Tracheal epithelial cell (primary cell): ENCODE results near the gene GPR149. TPM values are rescaled to one million over a fixed set of nuclear protein-coding genes. Genes with fewer than 3 reads are reported as not detected.

Experiments used
- total RNA-seq: library from RNA; depleted of rRNA; stranded (reverse); fragments of >200 nt; gene quantifications from 2 replicates; pipeline ENCODE4 v1.2.1, GENCODE V29; 2014

GPR149 gene
- total RNA-seq = not detected in 2 replicates

GRCh38 chr3:154430014-154430413 lies at the start of gene GPR149:
TSS of gene GPR149 (minus strand) at chr3:154430190. CDS start at chr3:154429615, 575 bp downstream.

GRCh38 chr3:154323891-154324738 lies 105.9 kb downstream of the GPR149 start, which contains the start of gene DHX36:
TSS of gene DHX36 (minus strand) at chr3:154324487. CDS start at chr3:154324416, 71 bp downstream.

Other genes with a start within 250 kb of the GPR149 start
- 28.2 and 40.5 TPM in 2 replicates for gene DHX36, start 105.7 kb downstream of the GPR149 start, total RNA-seq